Measurements from ENCODE around the gene YPEL4.

Gene YPEL4

GRCh38 chr11:57648801-57649735 is 644 bp downstream of the YPEL4 start:
- DNase-seq, result no peak

DNA sequence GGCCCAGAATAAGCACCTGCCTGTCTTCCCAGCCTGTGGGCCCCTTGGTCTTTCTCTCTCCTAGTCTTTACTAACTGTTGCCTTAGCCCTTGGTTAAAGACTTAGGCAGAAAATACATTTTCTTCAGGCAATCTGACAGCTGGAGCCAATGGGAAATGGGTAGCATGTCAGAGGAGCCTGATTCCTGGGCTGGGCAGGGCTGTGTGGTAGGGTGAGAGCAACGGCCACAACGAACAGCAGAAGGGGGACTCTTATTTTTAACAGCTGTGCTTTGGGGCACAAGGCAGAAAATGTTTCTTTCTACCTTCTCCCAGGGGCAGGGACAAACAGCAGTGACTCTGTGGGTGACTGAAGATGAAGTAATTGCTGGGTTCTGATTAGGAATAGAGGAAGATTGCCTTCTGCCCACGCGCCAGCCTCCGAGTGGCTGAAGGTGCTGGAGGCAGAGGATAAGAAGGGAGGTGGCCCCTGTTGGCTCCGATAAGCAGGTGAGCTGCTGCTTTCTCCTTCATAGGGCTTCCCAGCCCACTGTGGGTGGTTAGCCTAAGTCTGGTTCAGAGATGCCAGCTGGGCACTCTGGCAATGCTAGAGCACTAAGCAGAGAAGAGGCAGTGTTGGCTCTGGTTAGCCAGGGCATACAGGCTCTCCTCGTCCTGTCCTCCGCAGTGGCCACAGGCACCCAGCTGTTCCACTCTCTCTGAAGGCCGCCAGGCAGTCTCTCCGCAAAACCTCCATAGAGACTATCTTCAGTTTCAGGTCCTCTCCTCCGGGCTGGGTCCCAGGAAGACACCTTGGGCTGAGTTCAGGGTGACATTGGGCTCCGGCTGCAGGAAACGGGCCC is 1.5 kb downstream of the YPEL4 start:
- DNase-seq, result no peak

DNA sequence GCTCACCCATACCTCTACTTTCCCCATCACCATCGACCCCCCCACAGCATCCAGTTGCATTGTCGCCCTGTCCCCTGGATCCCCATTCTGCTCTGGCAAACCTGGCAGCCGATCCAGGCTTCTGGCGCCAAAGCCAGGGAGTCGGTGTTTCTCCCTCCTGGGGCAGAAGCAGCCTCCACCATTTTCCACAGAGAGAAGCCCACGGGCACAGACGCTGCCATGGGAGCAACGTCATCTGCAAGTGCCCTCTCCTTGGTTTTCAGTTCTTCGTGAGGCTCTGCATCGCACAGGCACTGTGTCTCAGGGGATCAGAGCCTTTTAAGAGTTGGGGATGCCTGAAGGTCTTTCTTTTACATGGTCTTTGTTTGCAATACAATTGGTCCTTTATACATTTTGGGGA is 2.3 kb downstream of the YPEL4 start:
- DNase-seq, result no peak

GRCh38 chr11:57646799-57647303 is 2.9 kb downstream of the YPEL4 start:
- no peak for DNase-seq

GRCh38 chr11:57646194-57646798 is 3.4 kb downstream of the YPEL4 start:
- DNase-seq, result no peak

GRCh38 chr11:57645689-57646085 is 4.0 kb downstream of the YPEL4 start:
- no peak for DNase-seq

DNA sequence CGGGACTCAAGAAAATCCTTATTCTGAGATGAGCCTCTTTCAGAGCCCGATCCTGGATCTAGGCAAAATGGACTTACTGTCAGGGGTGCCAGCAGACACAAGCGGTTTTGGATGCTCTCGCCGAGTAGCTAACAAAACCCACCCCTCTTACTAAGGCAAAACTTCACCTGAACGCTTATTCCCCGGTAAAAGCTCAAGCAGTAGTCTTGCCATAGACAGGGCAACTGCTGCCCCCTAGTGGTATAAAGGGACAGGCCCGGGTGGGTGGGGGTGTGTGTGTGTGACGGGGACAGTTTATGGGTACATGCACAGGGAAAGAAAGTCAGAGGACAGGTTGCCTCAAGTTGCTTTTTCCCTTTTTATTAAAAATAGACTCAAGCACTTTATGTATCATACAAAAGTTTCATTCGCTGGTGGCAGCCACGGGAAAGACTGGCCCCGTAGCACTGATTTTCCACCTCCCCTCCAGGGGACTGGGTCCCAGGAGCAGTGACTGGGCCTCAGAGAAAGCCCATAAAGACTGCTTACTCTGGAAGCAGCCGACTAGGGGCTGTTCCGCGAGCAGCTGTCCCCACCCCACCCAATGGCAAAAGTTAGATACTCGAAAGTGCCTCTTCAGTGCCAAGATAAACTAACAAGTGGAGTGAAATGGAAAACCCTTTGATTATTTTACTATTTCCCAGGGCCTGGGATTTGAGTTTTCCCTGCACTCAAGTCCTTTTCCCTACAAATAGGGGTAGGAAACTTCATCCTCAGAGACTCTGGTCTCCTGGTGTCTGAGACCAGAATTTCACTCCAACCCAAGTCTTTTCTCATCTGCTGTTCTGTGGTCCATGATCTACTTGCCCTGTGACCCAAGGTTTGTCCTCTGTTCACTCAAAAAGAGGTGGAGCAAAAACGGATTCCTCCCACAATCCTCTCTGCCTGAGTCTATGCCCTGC is 4.7 kb downstream of the YPEL4 start:
- peak; percentile 36 for DNase-seq

DNA sequence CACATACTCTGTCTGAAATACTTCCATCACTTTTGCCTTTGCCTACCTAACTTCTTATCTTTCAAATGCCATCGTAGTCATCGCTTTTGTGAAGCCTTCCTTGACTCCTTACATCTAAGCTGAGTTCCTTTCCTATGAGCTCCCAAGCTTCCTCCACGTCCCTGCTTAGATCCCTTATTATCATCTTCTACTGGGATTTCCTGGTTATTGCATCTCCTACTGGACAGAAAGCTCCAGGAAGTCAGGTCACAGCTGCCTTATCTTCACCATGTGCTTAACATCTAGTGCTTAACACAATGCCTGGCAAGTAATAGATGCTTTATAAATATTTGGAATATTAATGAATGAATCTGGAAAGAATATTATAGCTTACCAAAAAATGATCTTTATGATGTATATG is 5.9 kb downstream of the YPEL4 start:
- no peak for DNase-seq

DNA sequence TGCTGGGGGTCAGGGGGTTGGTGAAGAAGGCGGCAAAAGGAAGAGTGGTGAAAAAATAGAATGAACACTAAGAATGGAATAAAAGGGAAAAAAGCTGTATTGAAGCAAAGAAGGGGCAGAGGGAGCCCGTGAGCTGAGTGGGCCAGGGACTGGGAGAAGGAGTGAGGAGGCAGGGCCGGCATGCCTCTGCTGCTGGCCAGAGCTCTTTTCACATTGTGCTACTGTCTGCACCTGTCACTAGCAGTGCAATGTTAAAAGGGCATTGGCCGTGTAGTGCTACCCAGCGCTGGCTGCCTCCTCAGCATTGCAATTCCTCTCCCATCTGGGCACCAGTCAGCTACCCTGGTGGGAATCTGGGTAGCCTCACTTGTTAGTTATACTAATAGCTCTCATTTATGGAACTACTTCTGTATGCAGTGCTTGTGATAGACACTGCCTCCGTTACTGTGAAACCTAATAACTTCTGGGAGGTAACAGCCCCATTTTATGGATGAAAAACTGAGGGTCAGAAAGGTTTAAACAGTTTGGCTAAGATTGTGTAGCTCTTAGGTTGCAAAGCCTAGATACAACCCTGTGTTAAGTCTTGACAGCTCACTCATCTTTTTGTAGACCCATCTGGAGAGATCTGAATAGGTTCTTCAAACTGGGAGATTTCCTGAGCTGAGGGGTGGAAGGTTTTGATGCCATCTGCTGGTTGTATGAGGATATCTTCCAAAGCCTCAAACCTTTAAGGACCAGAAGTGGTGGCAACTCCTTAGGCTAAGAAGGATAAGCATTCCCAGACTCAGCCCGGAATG is 8.5 kb downstream of the YPEL4 start:
- DNase-seq, result peak; percentile 21

GRCh38 chr11:57640068-57640800 is 9.5 kb downstream of the YPEL4 start:
- DNase-seq, result no peak

DNA sequence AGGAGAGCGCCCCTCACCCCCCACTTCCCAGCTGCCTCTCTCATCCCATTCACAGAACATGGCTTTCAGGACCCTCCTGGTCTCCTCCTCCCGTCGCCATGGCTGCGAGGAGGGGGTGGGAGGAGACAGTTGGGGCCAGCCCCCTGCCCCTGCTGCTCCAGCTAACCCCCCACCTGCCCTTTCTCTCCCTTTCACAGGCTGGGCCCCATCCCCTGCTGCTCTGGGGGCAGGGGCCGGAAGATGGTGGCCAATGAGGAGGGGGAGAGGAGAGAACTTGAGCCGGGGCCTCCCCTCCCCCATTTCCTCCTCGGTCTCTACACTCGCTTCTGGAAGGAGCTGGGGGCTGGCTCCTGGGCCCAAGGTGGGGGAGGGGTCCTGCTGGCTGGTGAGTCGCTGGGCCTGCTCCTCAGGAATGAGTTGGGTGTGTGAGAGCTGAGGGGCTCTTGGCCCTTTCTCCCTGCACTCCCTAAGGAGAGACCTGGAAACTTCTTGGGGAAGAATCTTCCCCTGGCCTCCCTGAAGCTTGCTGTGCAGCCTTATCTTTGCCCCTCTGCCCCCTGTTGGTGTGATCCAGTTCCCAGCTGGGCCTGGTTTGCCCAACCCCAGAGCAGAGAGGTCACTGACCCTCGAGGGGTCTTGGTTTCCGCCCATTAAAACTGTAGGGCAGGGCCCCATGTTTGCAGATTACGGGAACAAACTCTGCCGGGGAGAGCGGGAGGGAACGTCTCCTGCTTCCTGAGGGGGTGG is 10.2 kb downstream of the YPEL4 start:
- DNase-seq, result no peak

DNA sequence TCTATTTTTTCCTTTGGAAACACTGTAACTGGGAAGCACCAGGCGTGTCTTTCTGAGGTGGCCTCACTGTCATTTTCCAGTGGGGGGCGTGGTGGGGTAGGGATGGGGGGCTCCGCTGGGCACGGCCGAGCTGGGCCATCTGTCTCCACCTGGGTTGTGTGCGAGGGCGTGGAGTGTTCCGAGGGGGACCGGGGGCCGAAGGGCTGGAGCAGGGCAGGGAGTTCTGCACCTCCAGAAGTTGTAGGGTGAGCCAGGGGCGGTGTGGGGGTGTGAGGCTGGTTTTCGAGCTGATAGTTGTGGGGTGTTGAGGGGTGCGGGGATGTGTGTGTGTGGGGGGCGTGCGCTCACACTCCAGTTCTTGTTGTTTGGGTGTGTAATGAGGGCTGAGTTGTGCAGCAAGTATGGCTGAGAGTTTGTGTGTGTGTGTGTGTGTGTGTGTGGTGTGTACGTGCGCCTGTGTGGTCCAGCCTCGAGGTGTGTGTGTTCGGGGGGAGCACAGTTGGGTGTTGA is 10.8 kb downstream of the YPEL4 start:
- DNase-seq, result no peak

- DNase-seq, result peak; percentile 51
Observed at GRCh38 chr11:57638005-57638781, 11.5 kb downstream of the YPEL4 start.

DNA sequence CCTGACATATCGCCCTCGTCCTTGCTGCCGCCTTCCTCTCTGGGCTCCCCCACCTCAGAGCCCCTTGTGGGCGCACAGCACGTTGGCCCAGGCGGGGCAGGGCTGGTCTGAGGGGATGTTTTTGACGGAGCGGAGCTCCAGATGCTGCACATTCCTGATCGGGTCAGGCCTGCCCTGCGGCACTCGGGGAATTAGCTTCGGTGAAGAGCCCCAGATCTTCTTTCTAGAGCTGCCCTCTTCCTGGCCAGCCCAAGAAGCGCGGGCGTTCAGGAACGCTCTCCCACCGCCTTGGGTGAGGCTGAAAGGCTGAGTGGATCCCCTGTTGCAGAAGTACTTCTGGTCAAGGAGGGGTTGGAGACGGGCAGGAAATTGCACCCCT is 12.1 kb downstream of the YPEL4 start:
- DNase-seq, result no peak

DNA sequence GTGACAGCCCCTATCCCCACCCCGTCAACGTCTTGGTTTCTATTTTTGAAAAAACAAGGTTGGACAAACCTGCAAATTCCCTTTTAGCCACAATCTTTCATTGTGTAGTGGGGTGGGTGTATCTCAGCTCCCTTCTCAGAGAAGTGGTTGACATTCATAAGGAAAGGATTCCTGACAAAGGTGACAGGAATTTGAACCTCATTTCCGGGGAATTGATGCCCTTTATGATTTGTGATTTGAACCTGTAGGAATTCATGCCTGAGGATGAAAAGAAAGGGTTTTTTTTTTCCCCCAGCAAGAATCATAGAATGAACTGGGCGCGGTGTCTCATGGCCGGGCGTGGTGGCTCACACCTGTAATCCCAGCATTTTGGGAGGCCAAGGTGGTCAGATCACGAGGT is 14.5 kb downstream of the YPEL4 start:
- DNase-seq, result no peak

- DNase-seq, result no peak
Observed at GRCh38 chr11:57634311-57634710, 15.4 kb downstream of the YPEL4 start.

- no peak for DNase-seq
Observed at GRCh38 chr11:57633394-57634070, 16.2 kb downstream of the YPEL4 start.

DNA sequence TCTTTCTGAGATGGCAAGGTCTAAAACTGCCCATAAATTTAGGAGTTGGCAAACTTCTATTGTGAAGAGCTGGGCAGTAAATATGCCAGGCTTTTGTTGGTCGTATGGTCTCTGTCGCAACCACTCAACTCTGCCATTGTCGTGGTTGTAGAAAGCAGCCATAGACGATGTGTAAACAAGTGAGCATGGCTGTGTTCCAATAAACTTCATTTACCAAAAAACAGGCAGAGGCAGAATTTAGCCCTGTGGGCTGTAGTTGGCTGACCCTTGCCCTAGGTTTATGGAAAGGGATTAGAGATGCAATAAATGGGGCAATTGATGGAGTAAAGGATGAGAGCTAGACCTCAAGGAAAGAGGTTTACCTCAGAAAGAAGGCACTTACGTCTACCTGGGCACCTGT is 17.6 kb downstream of the YPEL4 start:
- no peak for DNase-seq

Measured in NCI-H1694 (cell line).